OCI-LY1 (cell line): ENCODE data around the gene PTTG1IP2.

ENCODE experiments used
- EZH2 ChIP-seq: fragments of 200-600 bp; sonication (generic), shearing (Covaris generic); IDR thresholded peaks from 2 replicates; pipeline ENCODE4 v1.8.0; 2017; ENCODE audit warnings: borderline replicate concordance, mixed run types, mild to moderate bottlenecking, antibody characterized with exemption, low read length, moderate library complexity, mixed read lengths
- TF ChIP-seq, protein P1 (sequence below): fragments of 200-600 bp; sonication (generic), shearing (Covaris generic); IDR thresholded peaks from 2 replicates; pipeline ENCODE4 v1.5.1; 2017; ENCODE audit warnings: mild to moderate bottlenecking, antibody characterized with exemption, low read length, moderate library complexity, mixed read lengths

DNA sequence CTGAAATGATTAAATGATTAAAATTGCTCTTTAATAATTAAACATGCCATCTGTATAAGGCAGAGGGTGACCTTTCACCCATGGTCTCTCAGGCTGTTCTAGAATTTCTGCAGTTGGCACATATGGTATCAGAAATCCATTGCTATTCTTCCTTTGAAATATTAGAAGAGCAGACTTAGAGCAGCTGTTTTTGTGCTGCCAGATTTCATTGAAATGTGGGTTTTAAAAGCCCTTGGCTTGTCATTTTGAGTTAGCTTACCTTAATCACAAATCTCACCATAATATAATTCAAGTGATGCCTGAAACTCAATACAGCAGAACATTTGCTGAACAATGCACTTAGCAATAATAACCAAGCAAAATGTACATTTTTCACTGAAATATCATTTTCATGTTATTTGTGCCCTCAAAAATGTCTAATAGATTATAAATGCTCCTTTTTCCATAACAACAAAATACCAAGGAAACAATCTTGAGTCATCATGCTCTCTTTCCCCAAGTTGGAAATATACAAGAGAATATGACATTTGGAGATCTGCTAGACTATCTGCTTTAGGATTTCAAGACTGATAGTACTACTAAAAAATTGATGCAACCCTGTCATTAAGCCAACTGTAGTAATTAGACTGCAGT, 16.1 kb upstream of the PTTG1IP2 start:
- TF ChIP-seq, protein P1, sequence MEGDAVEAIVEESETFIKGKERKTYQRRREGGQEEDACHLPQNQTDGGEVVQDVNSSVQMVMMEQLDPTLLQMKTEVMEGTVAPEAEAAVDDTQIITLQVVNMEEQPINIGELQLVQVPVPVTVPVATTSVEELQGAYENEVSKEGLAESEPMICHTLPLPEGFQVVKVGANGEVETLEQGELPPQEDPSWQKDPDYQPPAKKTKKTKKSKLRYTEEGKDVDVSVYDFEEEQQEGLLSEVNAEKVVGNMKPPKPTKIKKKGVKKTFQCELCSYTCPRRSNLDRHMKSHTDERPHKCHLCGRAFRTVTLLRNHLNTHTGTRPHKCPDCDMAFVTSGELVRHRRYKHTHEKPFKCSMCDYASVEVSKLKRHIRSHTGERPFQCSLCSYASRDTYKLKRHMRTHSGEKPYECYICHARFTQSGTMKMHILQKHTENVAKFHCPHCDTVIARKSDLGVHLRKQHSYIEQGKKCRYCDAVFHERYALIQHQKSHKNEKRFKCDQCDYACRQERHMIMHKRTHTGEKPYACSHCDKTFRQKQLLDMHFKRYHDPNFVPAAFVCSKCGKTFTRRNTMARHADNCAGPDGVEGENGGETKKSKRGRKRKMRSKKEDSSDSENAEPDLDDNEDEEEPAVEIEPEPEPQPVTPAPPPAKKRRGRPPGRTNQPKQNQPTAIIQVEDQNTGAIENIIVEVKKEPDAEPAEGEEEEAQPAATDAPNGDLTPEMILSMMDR: no peak
- no peak for TF ChIP-seq EZH2
